Measurements from ENCODE around the gene THSD7A.
"Not testable (repeated sequence)": the region's sequence is repeated elsewhere in the genome, so short reads cannot be mapped to it uniquely, and the experiment has no call there.

THSD7A gene

DNA sequence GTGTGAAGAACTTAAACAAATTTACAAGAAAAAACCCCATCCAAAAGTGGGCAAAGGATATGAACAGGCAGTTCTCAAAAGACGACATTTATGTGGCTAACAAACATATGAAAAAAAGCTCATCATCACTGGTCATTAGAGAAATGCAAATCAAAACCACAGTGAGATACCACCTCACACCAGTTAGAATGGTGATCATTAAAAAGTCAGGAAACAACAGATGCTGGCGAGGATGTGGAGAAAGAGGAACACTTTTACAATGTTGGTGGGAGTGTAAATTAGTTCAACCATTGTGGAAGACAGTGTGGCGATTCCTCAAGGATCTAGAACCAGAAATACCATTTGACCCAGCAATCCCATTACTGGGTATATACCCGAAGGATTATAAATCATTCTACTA, 388.1 kb downstream of the THSD7A start:
- not testable (repeated sequence) for DNase-seq

DNA sequence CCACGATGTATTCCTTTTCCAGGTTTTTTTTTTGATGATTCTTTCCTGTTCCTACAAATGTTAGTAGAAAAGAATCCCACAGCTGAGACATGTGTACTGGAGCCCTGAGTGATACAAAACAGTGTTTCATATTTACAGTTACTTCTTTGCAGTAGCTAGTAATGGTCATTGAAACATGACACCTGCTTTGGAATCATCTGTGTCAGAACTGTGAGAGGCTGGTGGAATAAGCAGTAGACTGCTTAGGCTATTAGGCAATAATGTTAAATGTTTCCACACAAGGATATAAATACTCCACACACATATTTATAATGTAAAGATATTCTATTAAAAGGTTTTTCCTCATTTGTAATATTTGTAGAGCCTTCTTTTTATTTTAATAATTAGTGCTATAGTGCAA, 394.0 kb downstream of the THSD7A start:
- DNase-seq: no peak

DNA sequence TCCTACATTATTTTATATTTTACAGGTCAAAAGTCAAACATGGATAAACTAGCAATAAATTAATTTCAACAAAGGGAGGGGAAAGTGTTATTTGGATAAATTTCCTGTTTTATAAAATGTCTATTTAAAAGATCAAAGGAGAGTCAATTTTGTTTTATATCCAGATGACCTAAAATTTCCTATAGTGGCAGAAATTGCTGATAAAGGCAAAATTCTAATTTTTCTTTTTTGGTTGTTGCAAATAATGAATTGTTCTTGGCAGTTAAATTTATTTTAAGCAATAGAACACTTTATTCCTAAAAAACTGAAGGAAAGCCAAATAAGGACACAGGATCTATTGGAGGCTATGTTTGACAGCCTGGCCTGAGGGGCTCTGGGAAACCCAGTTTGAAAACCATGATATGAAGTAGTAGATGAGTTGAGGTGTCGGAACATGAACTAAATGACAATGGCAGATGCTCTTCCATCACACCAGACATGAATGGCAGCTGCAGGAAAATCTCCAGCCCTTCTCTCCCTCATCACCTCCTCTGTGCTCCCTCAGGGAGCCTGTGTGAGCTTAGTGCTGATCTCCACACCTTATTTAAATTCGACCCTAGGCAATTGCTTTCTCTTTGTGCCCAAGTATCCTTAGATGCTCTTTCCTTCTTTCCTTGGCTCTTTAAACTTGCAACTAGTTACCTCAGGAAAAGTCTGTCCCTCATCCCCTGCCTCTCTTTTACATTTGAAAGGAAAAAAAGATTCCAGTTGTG, 395.0 kb downstream of the THSD7A start:
- no peak for DNase-seq

DNA sequence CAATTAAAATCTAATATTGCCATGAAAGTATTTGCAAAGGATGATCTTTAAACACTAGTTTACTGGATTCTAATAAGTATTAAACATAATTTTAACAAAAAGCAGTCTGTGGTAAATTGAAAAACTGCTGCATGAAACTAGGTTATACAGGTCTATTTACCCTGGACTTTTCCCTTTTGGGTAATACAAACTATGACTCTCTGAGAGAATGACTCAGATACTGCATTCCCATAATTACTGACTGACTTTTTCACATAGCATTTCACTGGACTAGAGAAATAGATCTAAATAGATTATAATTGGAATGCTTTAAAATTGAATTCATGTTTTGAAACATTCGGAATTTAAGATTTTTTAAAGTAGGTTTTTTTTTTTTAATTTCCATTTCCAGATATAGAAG, 395.7 kb downstream of the THSD7A start:
- DNase-seq: no peak

DNA sequence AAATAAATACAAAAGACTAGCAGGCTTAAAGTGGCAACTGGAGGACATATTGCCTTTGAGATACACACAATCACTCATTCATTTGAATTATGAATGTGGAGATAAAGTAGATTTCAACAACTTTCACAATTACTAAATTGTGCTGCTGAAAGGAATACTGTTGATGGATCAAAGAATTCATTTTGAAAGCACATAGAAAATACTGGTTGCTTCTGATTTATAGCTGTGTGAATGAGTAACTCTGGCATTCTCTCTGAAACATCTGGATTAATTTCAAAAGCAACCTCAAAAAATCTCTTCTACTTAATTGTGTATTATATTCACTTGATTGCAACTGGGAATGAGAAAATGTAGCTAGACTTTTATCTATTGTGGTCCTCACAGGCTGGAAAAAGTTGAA, 397.6 kb downstream of the THSD7A start:
- no peak for DNase-seq

DNA sequence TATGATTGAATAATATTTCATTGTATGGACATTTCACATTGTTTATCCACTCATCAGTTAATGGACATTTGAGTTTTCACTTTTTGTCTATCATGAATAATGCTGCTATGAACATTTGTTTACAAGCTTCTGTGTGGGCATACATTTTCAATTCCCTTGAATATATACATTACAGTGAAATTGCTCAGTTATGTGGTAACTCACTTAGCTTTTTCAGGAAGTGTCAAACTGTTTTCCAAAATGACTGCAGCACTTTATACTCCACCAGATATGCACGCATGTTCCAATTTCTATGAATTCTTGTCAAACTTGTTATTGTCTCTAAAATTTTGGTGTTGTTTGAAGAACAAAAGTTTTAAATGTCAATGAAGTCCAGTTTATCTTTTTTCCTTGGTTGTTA, 401.2 kb downstream of the THSD7A start:
- no peak for DNase-seq

DNA sequence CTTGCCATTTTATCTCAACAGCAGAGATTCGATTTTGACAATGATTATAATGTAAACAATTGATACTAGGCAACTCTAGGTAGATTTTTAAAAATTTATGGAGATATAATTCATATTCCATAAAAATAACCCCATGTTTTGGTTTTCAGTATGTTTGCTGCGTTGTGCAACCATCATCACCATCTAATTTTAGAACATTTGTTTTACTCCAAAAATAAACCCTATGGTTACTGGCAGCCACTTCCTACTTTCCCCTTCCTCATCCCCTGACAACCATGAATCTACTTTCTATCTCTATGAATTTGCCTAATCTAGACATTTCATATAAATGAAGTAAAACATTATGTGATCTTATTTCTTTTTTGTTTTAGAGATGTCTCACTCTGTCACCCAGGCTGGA, 401.9 kb downstream of the THSD7A start:
- no peak for DNase-seq

DNA sequence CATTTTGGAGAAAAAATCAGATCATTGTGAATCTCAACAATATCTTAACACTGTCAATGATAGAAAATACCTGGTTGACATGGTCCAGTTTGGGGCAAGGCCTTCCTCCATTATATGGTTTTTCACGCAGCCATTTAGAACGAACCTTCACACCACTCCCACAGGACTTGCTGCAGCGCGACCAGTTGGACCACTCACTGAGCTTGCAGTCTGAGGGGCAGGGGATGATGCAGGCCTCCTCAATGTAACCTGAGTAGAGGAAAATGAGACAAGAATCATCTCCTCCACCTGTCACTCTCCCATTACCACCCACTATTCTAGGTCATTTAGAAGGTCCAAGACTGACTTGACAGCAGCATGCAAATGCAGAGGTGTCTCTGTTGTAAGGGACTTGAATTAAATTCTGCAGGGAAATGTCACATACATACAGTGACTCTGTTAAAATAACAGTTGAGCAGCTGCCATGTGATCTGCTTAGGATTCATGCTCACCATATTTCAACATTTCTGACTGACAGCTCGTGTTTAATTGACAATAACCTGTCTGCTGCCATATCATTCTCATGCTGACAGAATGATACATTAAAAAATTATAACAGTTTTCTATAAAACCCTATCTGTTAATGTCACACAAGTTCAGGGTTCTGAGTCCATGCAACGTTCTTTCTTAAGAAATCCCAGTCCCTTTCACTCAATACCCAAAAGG, 403.0 kb downstream of the THSD7A start:
- DNase-seq: no peak

DNA sequence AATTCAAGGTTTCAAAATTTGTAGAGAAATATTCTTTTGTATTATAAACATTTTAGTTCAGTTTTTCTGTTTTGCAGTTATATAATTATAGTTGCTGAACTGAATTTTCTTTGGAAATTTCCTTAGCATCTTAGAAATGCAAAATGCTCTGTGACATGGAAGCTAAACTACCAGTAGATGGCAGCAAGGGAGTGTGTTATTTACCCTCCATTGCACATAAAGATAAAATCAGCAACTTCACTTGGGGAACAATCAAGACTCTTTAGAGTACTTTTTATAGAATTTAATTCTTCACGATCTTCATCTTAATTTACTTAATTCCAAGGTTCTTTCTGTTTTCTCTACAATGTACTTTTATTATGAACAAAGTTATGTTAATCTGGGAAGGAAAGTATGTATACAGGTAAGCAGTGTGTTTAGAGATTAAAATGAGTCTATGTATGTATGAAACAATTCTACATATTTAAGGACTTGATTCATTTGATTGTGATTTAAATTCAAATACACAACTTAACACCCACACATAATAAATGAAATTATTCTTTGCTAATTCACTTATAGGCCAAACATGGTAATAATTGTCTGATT, 404.2 kb downstream of the THSD7A start:
- DNase-seq: peak; percentile 65

DNA sequence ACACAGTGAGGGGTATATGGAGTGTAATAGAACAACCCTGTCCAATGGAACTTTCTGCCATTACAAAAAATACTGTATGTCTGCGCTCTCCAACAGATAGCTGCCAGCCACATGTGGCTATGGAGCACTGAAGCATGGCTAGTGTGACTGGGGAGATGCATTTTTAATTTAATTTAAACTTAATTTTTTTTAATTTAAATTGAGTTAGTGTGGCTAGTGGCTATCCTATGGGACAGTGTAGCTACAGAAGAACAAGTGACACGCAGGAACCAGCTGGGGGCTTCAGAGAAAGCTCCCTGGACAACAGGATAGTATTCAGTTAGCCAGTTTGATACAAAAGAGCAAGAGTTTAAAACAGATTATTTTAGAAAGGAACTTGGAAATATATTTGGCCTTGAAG, 408.0 kb downstream of the THSD7A start:
- no peak for DNase-seq

DNA sequence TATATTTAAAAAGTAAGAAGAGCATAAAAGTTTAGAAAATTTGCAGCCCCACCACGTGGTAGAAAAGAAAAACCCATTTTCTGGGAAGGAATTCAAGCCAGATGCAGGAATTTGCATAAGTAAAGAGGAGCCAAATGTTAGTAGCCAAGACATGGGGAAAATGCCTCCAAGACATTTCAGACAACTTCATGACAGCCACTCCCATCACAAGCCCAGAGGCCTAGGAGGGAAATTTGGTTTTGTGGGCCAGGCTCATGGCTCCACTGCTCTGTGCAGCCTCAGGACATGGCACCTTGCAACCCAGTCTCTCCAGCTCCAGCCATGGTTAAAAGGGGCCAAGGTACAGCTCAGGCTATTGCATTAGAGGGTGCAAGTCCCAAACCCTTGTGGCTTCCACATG, 411.9 kb downstream of the THSD7A start:
- DNase-seq: no peak

DNA sequence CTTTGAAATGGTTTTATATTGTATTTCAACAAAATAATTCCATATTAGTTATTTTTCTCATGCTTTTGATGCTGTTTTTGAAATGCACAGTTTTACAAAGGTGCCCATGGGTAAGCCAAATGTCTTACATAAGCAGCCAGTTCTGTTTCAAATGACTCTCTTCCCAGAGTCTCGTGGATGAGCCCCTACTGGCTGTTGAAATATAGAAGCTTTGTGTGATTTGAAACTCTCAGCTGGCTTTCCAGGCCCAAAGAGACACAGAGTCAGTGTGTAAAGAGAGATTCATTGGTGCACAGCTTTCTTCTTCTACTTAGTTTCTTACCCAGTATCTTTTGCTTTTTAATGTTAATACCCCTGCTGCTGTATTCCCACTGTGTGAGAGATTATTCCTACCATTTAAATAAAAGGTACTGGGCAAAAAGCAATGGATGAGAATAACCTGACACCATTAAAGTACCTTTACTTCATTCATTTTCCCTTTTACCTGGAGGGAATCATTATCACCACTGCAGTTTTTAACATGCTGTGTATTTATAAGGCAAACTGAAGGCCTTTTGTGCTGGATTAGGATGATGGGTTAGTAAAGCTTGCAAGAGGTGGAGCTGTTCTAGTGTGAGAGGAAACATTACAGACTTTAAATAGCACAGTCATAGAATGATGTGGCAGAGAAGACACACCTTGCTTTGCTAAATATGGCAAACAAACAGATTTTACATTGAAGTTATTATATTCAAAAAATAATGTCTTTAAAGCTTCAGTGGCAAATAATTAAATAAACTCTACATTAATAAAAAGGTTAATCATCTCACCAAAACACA, 415.1 kb downstream of the THSD7A start:
- DNase-seq: no peak

DNA sequence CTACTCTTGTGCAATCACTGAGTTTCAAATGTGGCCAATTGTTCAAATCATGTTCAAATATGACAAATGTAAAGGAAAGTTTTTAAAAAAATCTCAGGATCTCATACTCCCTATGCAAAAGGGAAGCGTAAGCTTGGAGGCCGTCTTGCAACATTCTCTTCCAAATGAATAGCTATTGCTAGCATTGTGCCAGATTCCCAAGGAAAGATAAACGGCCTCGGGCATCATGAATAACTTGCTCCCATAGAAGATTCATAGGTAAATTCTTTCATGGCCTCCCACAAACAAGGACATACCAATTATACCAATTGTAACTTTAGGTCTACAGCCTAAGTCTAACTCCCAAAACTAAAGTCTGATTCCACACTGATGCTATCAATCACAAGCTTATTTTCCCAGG, 416.9 kb downstream of the THSD7A start:
- no peak for DNase-seq

DNA sequence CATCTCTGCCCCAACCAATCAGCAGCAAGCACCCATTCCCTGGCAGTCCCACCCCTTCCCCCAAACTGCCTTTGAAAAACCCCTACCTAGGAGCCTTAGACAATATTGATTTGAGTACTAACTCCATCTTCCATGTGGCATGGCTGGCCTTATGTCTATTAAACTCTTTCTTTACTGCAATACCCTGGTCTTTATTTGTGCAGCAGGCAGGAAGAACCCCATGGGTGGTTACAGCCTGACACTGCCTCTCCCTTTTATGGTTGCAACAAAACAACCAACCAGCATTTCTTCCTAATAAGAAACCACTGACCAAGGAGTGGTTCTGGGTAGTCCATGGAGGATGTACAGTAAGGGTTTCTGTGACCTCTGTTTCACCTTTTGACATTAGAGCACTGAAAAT, 418.1 kb downstream of the THSD7A start:
- no peak for DNase-seq

DNA sequence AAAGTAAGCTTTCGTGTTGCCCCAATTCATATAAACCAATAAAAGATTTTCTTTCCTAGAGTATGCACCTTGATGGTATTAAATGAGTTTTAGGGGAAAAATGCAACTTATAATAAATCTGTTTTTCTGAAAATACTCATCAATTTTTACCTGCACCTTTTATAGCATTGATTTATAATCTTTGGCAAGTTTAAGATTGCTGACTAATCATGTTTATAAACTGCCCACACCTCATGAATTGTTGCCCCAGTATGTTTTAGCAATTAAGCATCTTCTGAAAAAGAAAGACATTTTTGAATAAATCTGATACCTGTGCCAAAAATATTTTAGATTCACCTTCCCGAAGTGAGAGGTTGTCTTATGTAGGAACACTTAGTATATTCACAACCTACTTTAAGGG, 420.0 kb downstream of the THSD7A start:
- DNase-seq: no peak

DNA sequence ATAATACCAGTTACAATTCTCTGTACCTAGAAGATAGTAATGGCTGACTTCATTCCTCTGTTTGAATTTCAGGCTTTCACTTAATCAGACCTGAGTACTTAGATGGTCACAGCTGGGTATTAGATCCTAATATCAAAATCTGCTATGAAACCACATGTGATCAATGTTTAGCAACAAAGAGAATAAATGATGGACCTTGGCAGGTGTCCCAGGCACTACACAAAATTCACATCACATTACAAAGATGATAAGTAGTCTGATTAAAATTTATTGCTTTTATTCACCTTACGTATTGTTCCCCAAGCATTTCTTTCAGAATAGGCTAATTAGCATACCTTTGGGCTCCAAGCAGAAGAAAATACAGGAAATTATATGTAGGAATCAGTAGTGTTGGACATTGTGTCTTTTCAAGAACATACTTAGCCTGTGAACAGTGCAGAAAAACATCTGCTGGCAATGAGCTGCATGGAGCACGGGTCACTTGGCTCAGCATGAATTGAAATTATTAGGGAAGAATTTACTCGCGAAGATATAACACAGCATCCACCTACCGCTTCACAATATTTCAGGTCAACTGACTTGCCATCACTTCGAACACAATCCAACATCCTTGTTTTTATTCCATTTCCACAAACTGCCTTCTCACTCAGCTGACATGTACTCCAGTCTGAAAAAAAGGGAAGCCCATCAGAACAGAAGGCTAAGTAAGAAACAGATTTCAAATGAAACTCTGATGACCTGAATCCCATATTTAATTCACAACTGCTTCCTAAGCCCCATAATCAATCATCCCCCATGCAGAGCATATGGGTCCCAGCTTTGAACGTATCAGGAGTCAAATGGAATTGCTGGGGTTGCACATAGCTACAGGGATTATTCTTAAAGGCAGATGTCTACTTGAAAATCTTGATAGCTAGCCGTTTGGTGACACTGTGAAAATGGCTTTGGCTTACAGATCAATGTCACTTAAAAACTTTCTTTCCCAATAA, 421.0 kb downstream of the THSD7A start:
- no peak for DNase-seq

DNA sequence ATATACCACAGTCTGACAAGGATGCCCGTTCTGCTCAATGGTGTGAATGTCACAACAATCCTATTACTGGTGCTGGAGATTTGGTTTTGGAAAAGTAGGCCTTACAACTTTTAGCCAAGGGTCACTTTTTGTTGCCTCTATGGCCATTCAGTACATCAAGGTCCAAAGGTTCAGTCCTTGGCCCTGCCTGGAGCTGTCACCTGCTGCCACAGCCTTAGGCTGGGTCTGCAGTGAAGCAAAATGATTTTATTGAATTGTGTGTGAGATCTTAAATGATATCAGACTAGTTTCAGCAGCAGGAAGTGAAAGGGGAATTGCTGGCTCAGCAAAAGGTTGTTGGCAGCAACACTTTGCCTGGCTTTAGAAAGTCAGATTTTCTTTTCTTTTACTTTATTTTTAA, 427.6 kb downstream of the THSD7A start:
- DNase-seq: no peak

DNA sequence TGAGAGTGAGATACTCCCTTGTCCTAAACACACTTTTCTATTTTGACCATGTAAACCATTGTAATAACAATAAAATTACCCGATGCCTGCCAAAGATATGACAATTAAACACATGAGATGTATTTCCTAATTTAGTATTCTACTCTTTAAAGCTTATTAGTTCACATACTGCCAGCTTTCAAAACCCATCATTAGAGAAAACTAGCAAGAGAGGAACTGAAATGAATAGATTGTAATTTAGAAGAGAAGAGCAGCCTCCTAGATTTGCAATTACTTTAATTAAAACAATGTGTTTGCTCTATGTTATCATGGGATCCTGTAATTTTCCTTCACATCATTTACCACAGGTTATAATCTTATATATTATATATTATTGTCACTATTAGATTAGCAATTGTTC, 428.2 kb downstream of the THSD7A start:
- DNase-seq: no peak

DNA sequence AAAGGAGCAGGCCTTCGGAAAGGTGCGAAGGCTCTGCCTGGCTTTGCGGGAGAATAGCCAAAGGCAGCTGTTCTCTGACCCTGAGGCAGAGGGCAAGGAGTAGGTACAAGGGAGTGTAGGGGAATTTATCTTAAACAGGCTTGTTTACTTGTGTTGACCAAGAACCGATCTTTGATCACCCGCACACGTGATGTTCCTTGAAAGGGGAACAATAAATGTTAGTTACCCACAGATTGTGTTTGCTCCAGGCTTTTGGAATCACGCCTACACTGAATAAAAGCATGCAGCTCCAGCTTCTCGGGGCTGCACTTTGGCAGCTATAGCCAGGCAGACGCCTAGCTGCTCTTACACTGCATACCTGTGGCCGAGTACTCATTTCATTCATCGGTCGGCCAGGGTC, 437.6 kb downstream of the THSD7A start:
- DNase-seq: no peak

DNA sequence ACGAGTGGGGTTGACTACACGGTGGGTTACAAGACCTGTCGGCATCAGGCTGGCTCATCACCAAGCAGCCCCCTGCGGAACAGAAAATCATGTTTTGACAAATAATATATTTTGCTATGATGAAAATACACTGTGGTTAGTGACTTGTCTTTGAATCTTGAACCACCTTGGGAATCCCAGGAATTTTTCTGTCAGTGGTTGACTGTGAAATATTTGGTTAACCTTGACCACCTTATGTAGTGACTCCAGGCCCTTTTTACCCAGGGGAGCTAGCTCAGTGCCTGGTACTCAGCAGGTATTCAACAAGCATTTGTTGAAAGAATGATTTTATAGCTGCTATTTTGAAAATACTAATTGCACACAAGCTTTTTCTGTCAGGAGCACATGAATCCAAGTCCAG, 452.4 kb downstream of the THSD7A start:
- DNase-seq: no peak

DNA sequence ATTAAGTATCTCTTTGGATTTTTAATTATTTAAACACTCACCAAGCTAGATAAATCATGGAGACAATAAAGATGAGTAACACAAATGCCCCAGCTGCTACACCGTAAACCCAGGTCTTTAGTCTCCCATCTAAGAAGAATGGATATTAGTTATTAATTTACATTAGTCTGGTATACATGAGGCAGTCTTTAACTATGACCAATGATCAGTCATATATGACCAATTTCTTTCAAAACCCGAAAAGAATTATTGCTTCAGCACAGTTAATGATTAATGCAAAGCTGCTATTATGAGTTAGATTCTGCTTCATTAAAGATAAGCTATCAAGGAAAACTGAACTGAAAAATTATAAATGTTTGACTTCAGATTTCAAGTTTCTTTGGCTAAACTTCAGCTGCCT, 455.5 kb downstream of the THSD7A start:
- DNase-seq: no peak

DNA sequence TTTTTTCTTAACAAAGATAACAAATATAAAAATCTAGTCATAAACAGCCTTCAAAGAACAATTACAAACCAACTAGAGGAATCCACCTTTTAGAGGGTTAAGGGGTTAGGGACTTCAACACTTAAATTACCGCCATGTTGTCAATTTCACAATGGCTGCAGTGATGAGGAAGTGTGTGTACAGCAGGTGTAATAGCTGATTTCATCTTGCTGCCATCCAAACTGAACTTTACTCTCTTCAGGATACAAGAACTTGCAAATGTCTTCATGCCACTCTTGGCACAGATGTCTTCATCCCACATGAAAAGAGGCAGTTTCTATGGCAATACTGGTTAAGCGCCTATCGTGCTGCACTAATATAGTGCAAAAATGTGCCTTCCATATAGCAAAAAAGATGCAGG, 457.4 kb downstream of the THSD7A start:
- no peak for DNase-seq
